Cardiac fibroblast (primary cell): Measurements from ENCODE around the gene AKAP6.
"Not testable (repeated sequence)": the region's sequence is repeated elsewhere in the genome, so short reads cannot be mapped to it uniquely, and the experiment has no call there.

Experiments
- DNase-seq, 2 donors: peaks; one replicate each; pipeline versions ENCODE4 v3.0.0 to v3.0.0-alpha.2; 2010; ENCODE audit warnings: low read depth in 2 of 2
- H3K4me3 ChIP-seq, 2 donors: replicated peaks in 1 of 2; 1 replicate in 1 of 2; 2 replicates in 1 of 2; pipeline ENCODE4 v1.5.1; 2011; ENCODE audit warnings: low read depth in 2 of 2, low read length in 2 of 2, mild to moderate bottlenecking in 2 of 2, moderate library complexity in 1 of 2
- TF ChIP-seq, protein P1 (sequence below): IDR thresholded peaks from one replicate; pipeline ENCODE4 v1.5.1; 2011; ENCODE audit warnings: low read depth, mild to moderate bottlenecking, low read length, inconsistent platforms

Gene AKAP6

GRCh38 chr14:32786886-32787285 lies 457.8 kb downstream of the AKAP6 start:
- H3K4me3 ChIP-seq: no peak overlapping the region
- TF ChIP-seq, protein P1, sequence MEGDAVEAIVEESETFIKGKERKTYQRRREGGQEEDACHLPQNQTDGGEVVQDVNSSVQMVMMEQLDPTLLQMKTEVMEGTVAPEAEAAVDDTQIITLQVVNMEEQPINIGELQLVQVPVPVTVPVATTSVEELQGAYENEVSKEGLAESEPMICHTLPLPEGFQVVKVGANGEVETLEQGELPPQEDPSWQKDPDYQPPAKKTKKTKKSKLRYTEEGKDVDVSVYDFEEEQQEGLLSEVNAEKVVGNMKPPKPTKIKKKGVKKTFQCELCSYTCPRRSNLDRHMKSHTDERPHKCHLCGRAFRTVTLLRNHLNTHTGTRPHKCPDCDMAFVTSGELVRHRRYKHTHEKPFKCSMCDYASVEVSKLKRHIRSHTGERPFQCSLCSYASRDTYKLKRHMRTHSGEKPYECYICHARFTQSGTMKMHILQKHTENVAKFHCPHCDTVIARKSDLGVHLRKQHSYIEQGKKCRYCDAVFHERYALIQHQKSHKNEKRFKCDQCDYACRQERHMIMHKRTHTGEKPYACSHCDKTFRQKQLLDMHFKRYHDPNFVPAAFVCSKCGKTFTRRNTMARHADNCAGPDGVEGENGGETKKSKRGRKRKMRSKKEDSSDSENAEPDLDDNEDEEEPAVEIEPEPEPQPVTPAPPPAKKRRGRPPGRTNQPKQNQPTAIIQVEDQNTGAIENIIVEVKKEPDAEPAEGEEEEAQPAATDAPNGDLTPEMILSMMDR: no peak
- no peak for DNase-seq

- H3K4me3 ChIP-seq, DNase-seq: not testable (repeated sequence)
Measured at GRCh38 chr14:32793033-32793432, 463.9 kb downstream of the AKAP6 start.

GRCh38 chr14:32800320-32800719 lies 471.2 kb downstream of the AKAP6 start:
- TF ChIP-seq, protein P1: no peak

GRCh38 chr14:32802295-32802694 lies 473.2 kb downstream of the AKAP6 start:
- TF ChIP-seq, protein P1: no peak
- DNase-seq: no peak

More at GRCh38 chr14:32800320-32800719, 471.2 kb downstream of the AKAP6 start:
- H3K4me3 ChIP-seq: no peak overlapping the region
- DNase-seq: peak in 1 of 2 donors; percentile 19

GRCh38 chr14:32805979-32806378 lies 476.9 kb downstream of the AKAP6 start:
- DNase-seq: no peak
- TF ChIP-seq, protein P1: no peak
- no peak overlapping the region for H3K4me3 ChIP-seq

More at GRCh38 chr14:32802295-32802694, 473.2 kb downstream of the AKAP6 start:
- no peak overlapping the region for H3K4me3 ChIP-seq

GRCh38 chr14:32808644-32809043 lies 479.5 kb downstream of the AKAP6 start:
- TF ChIP-seq, protein P1: no peak
- H3K4me3 ChIP-seq: no peak overlapping the region
- peak; percentile 62 to 69 for DNase-seq

GRCh38 chr14:32809255-32809654 lies 480.2 kb downstream of the AKAP6 start:
- no peak for DNase-seq
- TF ChIP-seq, protein P1: no peak
- no peak overlapping the region for H3K4me3 ChIP-seq
